Breast epithelium (tissue), 4 donors: ENCODE measurements around the gene LTK. TPM values are rescaled to one million over a fixed set of nuclear protein-coding genes. Genes with fewer than 3 reads are reported as not detected.

Experiments
- DNase-seq, 2 donors: peaks; one replicate each; pipeline ENCODE4 v3.0.0-alpha.2; 2019; ENCODE audit warnings: low spot score in 2 of 2
- H3K27ac ChIP-seq, 2 donors: fragments of 200-600 bp; sonication (generic) in 1 of 2; one replicate each; pipeline ENCODE4 v1.5.1; 2016 to 2019; ENCODE audit warnings: mild to moderate bottlenecking in 1 of 2
- H3K27me3 ChIP-seq, 2 donors: fragments of 200-600 bp; sonication (generic) in 1 of 2; one replicate each; pipeline versions ENCODE4 v1.5.1 to v1.6.0; 2017 to 2019; ENCODE audit warnings: control low read depth in 1 of 2, mild to moderate bottlenecking in 1 of 2
- H3K36me3 ChIP-seq: fragments of 200-600 bp; one replicate; pipeline ENCODE4 v1.5.1; 2019
- H3K4me1 ChIP-seq, 2 donors: fragments of 200-600 bp; sonication (generic); one replicate each; pipeline ENCODE4 v1.5.1; 2016 to 2019; ENCODE audit warnings: control low read depth in 1 of 2
- H3K4me3 ChIP-seq, 3 donors: fragments of 200-600 bp; sonication (generic); 1 replicate in 2 of 3; 2 replicates in 1 of 3; pipeline ENCODE4 v1.5.1; 2016 to 2019; ENCODE audit warnings: mild to moderate bottlenecking in 3 of 3, moderate library complexity in 2 of 3
- H3K9me3 ChIP-seq, 2 donors: fragments of 200-600 bp; sonication (generic) in 1 of 2; one replicate each; pipeline ENCODE4 v1.5.1; 2016 to 2019; ENCODE audit warnings: control low read depth in 1 of 2
- CTCF ChIP-seq, 3 donors: fragments of 450-650 bp; IDR thresholded peaks; one replicate each; pipeline ENCODE4 v1.5.1; 2016 to 2017; ENCODE audit warnings: antibody characterized with exemption in 3 of 3, mild to moderate bottlenecking in 3 of 3, moderate library complexity in 3 of 3
- POLR2A ChIP-seq: fragments of 450-650 bp; IDR thresholded peaks from one replicate; pipeline ENCODE4 v1.6.1; 2016; ENCODE audit warnings: antibody characterized with exemption, mild to moderate bottlenecking, moderate library complexity
- POLR2AphosphoS5 ChIP-seq, 3 donors: sonication (generic); formaldehyde crosslinking; IDR thresholded peaks; one replicate each; pipeline ENCODE4 v1.6.1; 2017; ENCODE audit warnings: antibody characterized with exemption in 3 of 3
- intact Hi-C: fragments of 100-400 bp; cut with DNase I; formaldehyde crosslinking; loops from one replicate; pipeline ENCODE4 v1.15.1; 2023; ENCODE audit warnings: low total_unique reads
- total RNA-seq, 3 donors: library from RNA; depleted of rRNA; stranded (reverse); fragments of >200 nt; gene quantifications; one replicate each; pipeline ENCODE4 v1.1.0, GENCODE V29; 2016

Gene LTK
- total RNA-seq, 3 donors from 2014 or later: 0.29 to 0.66 TPM; not detected in 1

GRCh38 chr15:41503669-41504010 lies 10.0 kb downstream of the LTK start:
- H3K4me3 ChIP-seq: no peak overlapping the region
- no peaks in the 10 kb centered on the region for H3K9me3 ChIP-seq
- H3K27me3 ChIP-seq: peaks cover 14 to 42% of the 10 kb centered on the region in 2 donors
- intact Hi-C loops: no loop called here
- no peak for TF ChIP-seq CTCF (IDR thresholded peaks at IDR 0.05)
- TF ChIP-seq POLR2AphosphoS5 (IDR thresholded peaks at IDR 0.05): no peak
- no peak for TF ChIP-seq POLR2A
- no peak overlapping the region for H3K27ac ChIP-seq
- no peak for DNase-seq
- peaks cover 6 to 12% of the 10 kb centered on the region in 2 donors for H3K4me1 ChIP-seq
- H3K36me3 ChIP-seq: no peaks in the 10 kb centered on the region

GRCh38 chr15:41502795-41503668 lies 10.6 kb downstream of the LTK start:
- Histone ChIP-seq H3K27me3 (peaks cover 14 to 42% of the 10 kb centered on the region in 2 donors), H3K4me3 (peak overlapping the region in 2 of 3 donors; percentile 36 to 58), H3K9me3 (no peaks in the 10 kb centered on the region), H3K27ac (no peak overlapping the region), H3K36me3 (no peaks in the 10 kb centered on the region), H3K4me1 (peaks cover 6 to 12% of the 10 kb centered on the region in 2 donors)
- TF ChIP-seq CTCF (IDR thresholded peaks at IDR 0.05) (no peak), POLR2AphosphoS5 (IDR thresholded peaks at IDR 0.05) (no peak), POLR2A (no peak)
- intact Hi-C loops: no loop called here
- DNase-seq: no peak

- Histone ChIP-seq H3K27me3 (peaks cover 14 to 42% of the 10 kb centered on the region in 2 donors), H3K4me1 (peaks cover 6 to 12% of the 10 kb centered on the region in 2 donors), H3K27ac (no peak overlapping the region), H3K9me3 (no peaks in the 10 kb centered on the region), H3K4me3 (peak overlapping the region in 2 of 3 donors; percentile 36 to 58), H3K36me3 (no peaks in the 10 kb centered on the region)
- intact Hi-C loops: no loop called here
- DNase-seq: no peak
- TF ChIP-seq CTCF (IDR thresholded peaks at IDR 0.05): no peak
- no peak for TF ChIP-seq POLR2AphosphoS5 (IDR thresholded peaks at IDR 0.05)
- no peak for TF ChIP-seq POLR2A
These were observed 11.5 kb downstream of the LTK start for GRCh38 chr15:41501931-41502794.

- no peak for DNase-seq
- no peak overlapping the region for H3K27ac ChIP-seq
- H3K9me3 ChIP-seq: no peaks in the 10 kb centered on the region
- no peaks in the 10 kb centered on the region for H3K36me3 ChIP-seq
- intact Hi-C loops: no loop called here
- no peak for TF ChIP-seq POLR2AphosphoS5 (IDR thresholded peaks at IDR 0.05)
- no peak for TF ChIP-seq CTCF (IDR thresholded peaks at IDR 0.05)
- TF ChIP-seq POLR2A: no peak
- peaks cover 6 to 12% of the 10 kb centered on the region in 2 donors for H3K4me1 ChIP-seq
- peaks cover 14 to 42% of the 10 kb centered on the region in 2 donors for H3K27me3 ChIP-seq
- H3K4me3 ChIP-seq: peak overlapping the region in 2 of 3 donors; percentile 36 to 58
These were observed 12.3 kb downstream of the LTK start for GRCh38 chr15:41501191-41501917.
